NCI-H510A treated with DMSO at 0.1 percent for 48 hours (cell line): Measurements from ENCODE around the gene PTPRN2.
"Not testable (repeated sequence)": the region's sequence is repeated elsewhere in the genome, so short reads cannot be mapped to it uniquely, and the experiment has no call there.

ENCODE experiments used
- DNase-seq: peaks from one replicate; lab custom pipeline; 2025; lab: John Stamatoyannopoulos, UW

PTPRN2 gene

DNA sequence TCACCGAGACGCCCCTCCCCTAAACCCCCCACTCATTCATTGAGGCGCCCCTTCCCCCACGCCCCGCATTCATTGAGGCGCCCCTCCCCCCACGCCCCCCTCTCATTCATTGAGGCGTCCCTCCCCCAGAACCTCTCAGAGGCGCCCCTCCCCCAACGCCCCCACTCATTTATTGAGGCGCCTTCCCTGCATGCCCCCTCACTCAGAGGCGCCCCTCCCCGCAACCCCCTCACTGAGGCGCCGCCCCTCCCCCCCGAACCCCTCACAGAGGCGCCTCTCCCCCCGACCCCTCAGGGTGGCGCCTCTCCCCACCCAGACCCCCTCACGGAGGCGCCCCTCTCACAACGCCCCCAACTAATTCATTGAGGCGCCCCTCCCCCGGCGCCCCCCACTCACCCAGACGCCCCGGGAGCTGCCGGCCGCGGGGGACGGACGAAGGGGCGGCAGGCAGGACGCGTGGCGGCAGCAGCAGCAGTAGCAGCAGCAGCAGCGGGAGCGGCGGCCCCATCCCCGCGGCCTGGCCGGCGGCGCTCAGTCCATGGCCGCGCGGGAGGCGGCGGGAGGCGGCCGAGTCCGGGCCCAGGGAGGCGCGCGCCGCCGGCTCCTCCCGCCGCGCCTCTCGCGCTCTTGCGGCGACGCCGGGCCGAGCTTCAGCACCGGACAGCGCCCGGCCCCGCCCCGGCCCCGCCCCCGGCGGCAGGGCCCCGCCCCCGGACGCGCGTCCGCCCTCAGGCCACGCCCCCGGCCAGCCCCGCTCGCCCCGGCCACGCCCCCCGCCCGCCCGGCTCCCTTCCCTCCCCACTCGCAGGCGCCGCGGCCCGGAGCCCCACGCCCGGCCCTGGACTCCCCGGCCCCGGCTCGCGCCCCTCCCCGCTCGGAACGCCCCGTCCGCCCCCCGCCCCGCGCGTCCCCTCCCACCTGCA, at the start of gene PTPRN2:
Gene PTPRN2 (minus strand): TSS at position 662 of the 923 bp plus-strand sequence.
- peak; percentile 48 for DNase-seq

- DNase-seq: no peak
These were observed 45.7 kb upstream of the PTPRN2 start for GRCh38 chr7:158633055-158633956.

- no peak for DNase-seq
These were observed 44.1 kb upstream of the PTPRN2 start for GRCh38 chr7:158631574-158632195.

GRCh38 chr7:158626289-158626688, 38.7 kb upstream of the PTPRN2 start:
- not testable (repeated sequence) for DNase-seq

DNA sequence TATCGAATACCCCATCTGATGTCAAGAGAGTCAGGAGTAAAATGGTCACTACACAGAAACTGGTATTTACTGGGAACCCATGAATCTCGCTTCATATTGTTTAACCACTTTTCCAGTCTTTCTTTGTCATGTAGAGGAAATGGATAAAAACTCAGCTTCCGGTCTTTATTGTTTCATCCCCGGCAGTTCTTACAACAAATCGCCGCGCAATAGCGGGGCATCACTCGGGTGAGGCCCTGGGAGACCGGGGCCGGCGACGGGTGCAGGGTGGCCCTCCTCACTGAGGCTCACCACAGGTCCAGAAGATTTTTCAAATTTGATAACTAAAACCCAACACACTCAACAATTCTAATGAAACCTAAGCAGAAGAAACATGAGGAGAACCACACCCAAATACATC, 35.6 kb upstream of the PTPRN2 start:
- DNase-seq: no peak

DNA sequence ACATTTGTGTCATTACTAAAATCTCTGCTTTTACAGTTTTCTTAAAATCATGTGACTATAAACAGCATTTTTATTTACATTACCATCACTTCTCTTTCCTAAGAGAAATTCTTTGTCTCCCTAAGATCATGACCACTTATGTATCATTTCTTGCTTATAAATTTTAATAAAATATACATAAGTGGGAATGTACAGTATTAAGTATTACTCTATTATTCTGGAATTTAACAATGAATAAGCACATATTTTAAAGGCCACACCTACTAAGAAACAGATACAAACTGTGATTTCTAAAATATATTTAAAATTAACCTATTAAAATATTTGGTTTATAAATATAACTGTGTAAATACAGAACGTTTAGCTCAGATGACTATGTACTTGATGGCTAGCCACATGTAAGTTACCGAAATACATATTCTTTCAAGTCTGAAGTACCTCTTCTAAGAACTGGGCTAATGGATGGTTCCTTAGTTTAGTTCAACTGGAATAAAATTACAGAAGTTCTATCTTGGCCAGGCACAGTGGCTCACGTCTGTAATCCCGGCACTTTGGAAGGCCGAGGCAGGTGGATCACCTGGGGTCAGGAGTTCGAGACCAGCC, 33.3 kb upstream of the PTPRN2 start:
- DNase-seq: no peak

DNA sequence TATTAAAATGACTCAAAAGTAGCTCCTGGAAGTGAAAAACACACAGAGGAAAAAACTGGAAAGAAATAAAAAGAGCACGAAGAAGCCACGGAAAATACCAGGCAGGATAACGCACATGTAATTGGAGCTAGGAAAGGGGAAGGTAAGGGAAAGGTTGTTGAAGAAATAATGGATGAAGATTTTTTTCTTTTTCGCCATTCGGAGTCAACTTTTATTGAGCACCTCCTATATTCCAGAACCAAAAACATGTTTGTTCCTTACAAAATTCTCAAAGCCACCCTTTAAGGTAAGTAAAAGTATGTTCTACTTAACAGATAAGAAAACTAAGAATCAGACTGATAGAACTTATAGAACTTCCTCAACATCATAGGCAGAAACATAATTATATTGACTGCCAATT, 32.8 kb upstream of the PTPRN2 start:
- DNase-seq: no peak

- no peak for DNase-seq
These were observed 31.1 kb upstream of the PTPRN2 start for GRCh38 chr7:158618745-158619140.

GRCh38 chr7:158617737-158618128, 30.1 kb upstream of the PTPRN2 start:
- DNase-seq: no peak

- DNase-seq: no peak
These were observed 28.4 kb upstream of the PTPRN2 start for GRCh38 chr7:158616050-158616449.

DNA sequence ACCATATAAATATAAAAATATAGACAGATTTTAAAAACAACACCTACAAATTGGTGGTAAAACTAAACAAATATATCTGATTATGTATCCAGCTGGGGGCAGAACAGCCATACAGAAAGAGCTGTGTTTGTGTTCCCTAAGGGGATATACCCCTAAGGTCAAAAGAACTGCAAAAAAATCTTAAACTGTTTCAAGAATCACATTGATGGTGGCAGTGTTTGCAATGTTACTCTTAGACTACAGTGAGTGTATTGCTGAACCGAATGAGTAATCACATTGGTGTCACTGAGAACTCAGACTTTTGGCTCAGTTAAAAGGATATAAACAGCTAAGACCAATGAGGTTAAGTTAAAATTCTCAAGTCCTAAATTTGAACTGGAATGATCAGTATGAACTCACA, 27.1 kb upstream of the PTPRN2 start:
- DNase-seq: no peak

DNA sequence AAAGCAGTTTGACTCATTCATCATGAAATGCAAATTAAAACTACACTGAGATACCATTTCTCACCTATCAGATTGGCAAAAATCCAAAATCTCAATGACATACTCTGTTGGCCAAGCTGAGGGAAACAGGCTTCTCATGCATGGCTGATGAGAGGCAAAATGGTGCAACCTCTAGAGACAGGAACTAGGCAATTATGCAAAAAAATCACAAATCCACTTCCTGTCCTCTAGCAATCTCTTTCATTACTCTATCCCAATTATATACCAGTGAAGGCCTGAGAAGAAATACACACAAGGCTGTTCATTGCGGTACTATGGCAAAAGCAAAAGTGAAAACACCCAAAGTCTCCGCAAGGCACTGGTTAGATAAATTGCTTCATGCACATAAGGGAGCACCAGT, 25.9 kb upstream of the PTPRN2 start:
- DNase-seq: peak; percentile 40

- no peak for DNase-seq
These were observed 24.9 kb upstream of the PTPRN2 start for GRCh38 chr7:158612546-158612945.

- no peak for DNase-seq
These were observed 23.9 kb upstream of the PTPRN2 start for GRCh38 chr7:158611541-158611940.

GRCh38 chr7:158609313-158609974, 21.8 kb upstream of the PTPRN2 start:
- DNase-seq: no peak

- no peak for DNase-seq
These were observed 19.9 kb upstream of the PTPRN2 start for GRCh38 chr7:158607563-158607962.

- no peak for DNase-seq
These were observed 19.2 kb upstream of the PTPRN2 start for GRCh38 chr7:158606671-158607424.

- DNase-seq: no peak
These were observed 18.5 kb upstream of the PTPRN2 start for GRCh38 chr7:158606129-158606528.

GRCh38 chr7:158603773-158604755, 16.4 kb upstream of the PTPRN2 start:
- no peak for DNase-seq
